K562 (cell line): ENCODE results near the gene SEMA3C. TPM values are rescaled to one million over a fixed set of nuclear protein-coding genes. Genes with fewer than 3 reads are reported as not detected.

Experiments
- ATAC-seq: fragments of 200-7000 bp; cut with Tn5 transposase; 3 replicates; pipeline ENCODE4 v1.9.1; 2020; ENCODE audit warnings: moderate library complexity
- BruUV-seq: library from RNA; stranded (reverse); fragments of 400-500 nt; replicated peaks from 2 replicates; lab custom pipeline; 2021; lab: Mats Ljungman, UMichigan
- CTCF ChIA-PET: fragments of 300-600 bp; formaldehyde crosslinking; extraction: SDS; loops from one replicate; lab custom pipeline; 2021; ENCODE audit warnings: low intra/inter-chr PET ratio; lab: Yijun Ruan, JAX
- POLR2A ChIA-PET: fragments of 300-600, 350-650 bp; sonication (Branson Sonifier 250); formaldehyde crosslinking; extraction: SDS; loops from one replicate; lab custom pipeline; 2021; ENCODE audit warnings: antibody characterized with exemption, inconsistent platforms; lab: Yijun Ruan, JAX
- DNase-seq, 4 experiments: peaks; one replicate each; pipeline versions ENCODE4 v3.0.0 to v3.0.0-alpha.2; 2011 to 2018; ENCODE audit warnings: low spot score in 3 of 4, mixed read lengths in 3 of 4; ENCODE audit errors: extremely low read depth in 1 of 4
- FAIRE-seq: peaks from 2 replicates; lab custom pipeline; 2011; peaks lifted over from hg19 to GRCh38; lab: Jason Lieb, UNC
- H2AFZ ChIP-seq: 2 replicates; pipeline ENCODE4 v1.6.0; 2011; ENCODE audit warnings: low read depth, low read length, control low read depth, inconsistent platforms
- H3K27ac ChIP-seq: fragments of 200-600 bp; 3 replicates; pipeline ENCODE4 v1.8.0; 2011; ENCODE audit warnings: low read depth, mild to moderate bottlenecking, control low read depth, inconsistent platforms, low read length, moderate library complexity, mixed read lengths; ENCODE audit errors: extremely low read depth
- H3K27me3 ChIP-seq, 2 experiments: fragments of 300-600 bp in 1 of 2; 2 replicates in 1 of 2; 3 replicates in 1 of 2; pipeline versions ENCODE4 v1.6.0 to v1.8.0; 2011; ENCODE audit warnings: inconsistent platforms in 2 of 2, low read length in 2 of 2, mild to moderate bottlenecking in 1 of 2, mixed read lengths in 1 of 2, moderate library complexity in 1 of 2; ENCODE audit not compliant: control insufficient read depth in 2 of 2, insufficient read depth in 2 of 2
- H3K36me3 ChIP-seq: fragments of 300-600 bp; 3 replicates; pipeline ENCODE4 v1.8.0; 2011; ENCODE audit warnings: mild to moderate bottlenecking, low read length, inconsistent platforms; ENCODE audit not compliant: control insufficient read depth, insufficient read depth
- H3K4me1 ChIP-seq, 2 experiments: fragments of 200-600 bp in 1 of 2; replicated peaks in 1 of 2; 2 replicates in 1 of 2; 3 replicates in 1 of 2; pipeline versions ENCODE4 v1.5.1 to v1.8.0; 2011; ENCODE audit warnings: inconsistent platforms in 2 of 2, low read length in 2 of 2, mild to moderate bottlenecking in 1 of 2, mixed read lengths in 1 of 2, moderate library complexity in 1 of 2; ENCODE audit not compliant: control insufficient read depth in 2 of 2, insufficient read depth in 2 of 2
- H3K4me2 ChIP-seq: 2 replicates; pipeline ENCODE4 v1.6.1; 2011; ENCODE audit warnings: low read length, control low read depth, inconsistent platforms, mixed read lengths; ENCODE audit not compliant: insufficient read depth
- H3K4me3 ChIP-seq: fragments of 200-600 bp; sonication (generic), shearing (Covaris generic); 2 replicates; pipeline ENCODE4 v1.5.1; 2016; ENCODE audit warnings: control low read depth, inconsistent platforms
- H3K79me2 ChIP-seq: fragments of 200-600 bp; 3 replicates; pipeline ENCODE4 v1.8.0; 2011; ENCODE audit warnings: low read length, inconsistent platforms; ENCODE audit not compliant: control insufficient read depth, insufficient read depth
- H3K9ac ChIP-seq, 2 experiments: 2 replicates each; pipeline versions ENCODE4 v1.6.0 to v1.6.1; 2011; ENCODE audit warnings: low read depth in 2 of 2, low read length in 2 of 2, control low read depth in 1 of 2, inconsistent platforms in 1 of 2, mild to moderate bottlenecking in 1 of 2, mixed read lengths in 1 of 2; ENCODE audit not compliant: insufficient read depth in 1 of 2
- H3K9me1 ChIP-seq: one replicate; pipeline ENCODE4 v1.6.0; 2011; ENCODE audit warnings: inconsistent platforms, mild to moderate bottlenecking, low read length, moderate library complexity; ENCODE audit not compliant: control insufficient read depth, insufficient read depth
- H3K9me3 ChIP-seq: replicated peaks from 2 replicates; pipeline ENCODE4 v1.5.1; 2011; ENCODE audit warnings: low read depth, low read length, inconsistent platforms; ENCODE audit not compliant: control insufficient read depth, insufficient read depth
- H4K20me1 ChIP-seq: replicated peaks from 2 replicates; pipeline ENCODE4 v1.6.1; 2011; ENCODE audit warnings: low read length, inconsistent platforms, mixed read lengths; ENCODE audit not compliant: control insufficient read depth, insufficient read depth
- HIVEP1 ChIP-seq: fragments of 250-450 bp; sonication (Bioruptor Pico); IDR thresholded peaks from 2 replicates; pipeline ENCODE4 v1.4.0; 2020; ENCODE audit warnings: mild to moderate bottlenecking
- PHB ChIP-seq: fragments of 250-450 bp; sonication (Bioruptor Pico); IDR thresholded peaks from 2 replicates; pipeline ENCODE4 v1.5.0; 2021
- POLR3G ChIP-seq: IDR thresholded peaks from 2 replicates; pipeline ENCODE4 v1.6.1; 2011; ENCODE audit not compliant: insufficient read length, insufficient replicate concordance; ENCODE audit errors: extremely low read depth
- PURB ChIP-seq: sonication (generic); formaldehyde crosslinking; IDR thresholded peaks from 2 replicates; pipeline ENCODE4 v1.9.0; 2021; ENCODE audit warnings: low read depth, mild to moderate bottlenecking, missing genetic modification reagents
- SIX5 ChIP-seq, 2 experiments: IDR thresholded peaks; 2 replicates each; pipeline ENCODE4 v1.6.1; 2011; ENCODE audit warnings: low read length in 2 of 2, borderline replicate concordance in 1 of 2, low read depth in 1 of 2, mild to moderate bottlenecking in 1 of 2, moderate library complexity in 1 of 2; ENCODE audit not compliant: insufficient read depth in 1 of 2
- TOE1 ChIP-seq, 2 experiments: fragments of 450-650 bp in 1 of 2; sonication (generic) in 1 of 2; formaldehyde crosslinking in 1 of 2; IDR thresholded peaks; 2 replicates each; pipeline versions ENCODE4 v1.7.1 to v1.8.0; 2016 to 2022; ENCODE audit warnings: borderline replicate concordance in 2 of 2, mild to moderate bottlenecking in 2 of 2, antibody characterized with exemption in 1 of 2, inconsistent platforms in 1 of 2, low read depth in 1 of 2, missing genetic modification reagents in 1 of 2, moderate library complexity in 1 of 2
- YBX1 ChIP-seq: fragments of 450-650 bp; IDR thresholded peaks from 2 replicates; pipeline ENCODE4 v1.7.1; 2016; ENCODE audit warnings: mild to moderate bottlenecking
- WGBS: fragments of 100-300 bp; shearing (Covaris generic); methylation state at CpG from one replicate; pipeline ENCODE4 v1.1.6; 2016; ENCODE audit warnings: low coverage, mixed read lengths; ENCODE audit not compliant: insufficient coverage; ENCODE audit errors: missing lambda C conversion rate; 5-methylcytosine and 5-hydroxymethylcytosine counted together
- in situ Hi-C: fragments of 300-500 bp; cut with MboI; formaldehyde crosslinking; loops from 4 replicates; pipeline ENCODE4 v1.15.0; 2018; ENCODE audit warnings: inconsistent platforms, mixed read lengths
- intact Hi-C: fragments of 100-400 bp; cut with micrococcal nuclease; formaldehyde crosslinking; loops from 2 replicates; pipeline ENCODE4 v1.14.2; 2022
- polyA plus RNA-seq, 8 experiments: library from polyadenylated mRNA; depleted of rRNA in 4 of 8; stranded (reverse) in 5 of 8; unstranded in 3 of 8; fragments of >200 nt; fragmentation: Nextera tagmentation in 2 of 8; fragmentation: Illumina TruSeq in 1 of 8; extraction: Ambion mirVana in 2 of 8; extraction: Trizol in 1 of 8; gene quantifications; 2 replicates each; pipeline versions ENCODE4 v1.2.1 to v1.2.3, GENCODE V29; 2011 to 2014; ENCODE audit warnings: inconsistent platforms in 1 of 8, missing spikeins in 1 of 8
- total RNA-seq, 7 experiments: library from RNA; depleted of rRNA in 6 of 7; stranded (reverse); fragments of >200 nt in 6 of 7; fragmentation: Illumina TruSeq in 2 of 7; extraction: Trizol in 2 of 7; gene quantifications; 2 replicates each; pipeline versions ENCODE4 v1.2.1 to v1.2.3, GENCODE V29; 2011 to 2021; ENCODE audit warnings: low replicate concordance in 1 of 7

The SEMA3C gene
- total and polyA plus RNA-seq, 9 of the 15 experiments (the other 6 are each of a cell fraction or from before 2014, with no cell fraction given) = 0.04 to 0.36 (median 0.12) TPM; not detected in 3

DNA sequence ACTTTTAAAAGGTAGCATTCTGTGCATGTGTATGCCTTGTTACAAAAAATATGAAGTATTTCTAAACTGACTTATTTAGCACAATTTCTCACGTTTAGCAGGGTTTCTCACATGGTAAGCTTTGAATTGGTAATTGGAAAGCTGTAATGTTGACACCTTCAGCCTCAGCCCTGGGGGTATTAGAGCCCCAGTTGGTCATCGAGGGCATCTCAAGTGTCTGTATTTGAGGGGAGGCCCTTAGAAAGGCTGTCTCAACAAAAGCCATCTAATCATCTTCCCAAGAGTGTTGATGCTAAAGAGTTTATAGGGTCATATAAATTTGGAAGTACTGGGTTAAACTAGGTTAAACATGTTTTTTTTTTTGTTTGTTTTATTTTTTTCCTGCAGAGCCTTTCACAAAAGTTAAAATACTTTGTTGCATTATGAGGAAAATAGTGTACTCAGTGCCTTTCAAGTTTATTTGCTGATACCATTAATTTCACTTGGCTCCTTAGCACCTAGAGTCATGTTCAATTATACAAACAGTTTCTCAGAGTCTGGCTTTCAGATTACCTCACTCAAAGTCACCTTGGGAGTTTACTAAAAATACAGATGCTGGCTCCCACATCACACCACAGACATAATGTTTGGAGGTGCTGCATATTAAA lies 146.4 kb downstream of the SEMA3C start:
- Histone ChIP-seq H3K9me1 (no peaks in the 10 kb centered on the region), H2AFZ (no peak overlapping the region)
- no peak for TF ChIP-seq HIVEP1 (CRISPR knock-in tag)
- no peak for TF ChIP-seq PURB (CRISPR knock-in tag)
- no peak for TF ChIP-seq TOE1 (IDR thresholded peaks at IDR 0.05; ENCODE audit: borderline replicate concordance)
- TF ChIP-seq TOE1 (CRISPR knock-in tag; IDR thresholded peaks at IDR 0.05; ENCODE audit: borderline replicate concordance, low read depth) = no peak
- TF ChIP-seq POLR3G = no peak
- TF ChIP-seq YBX1 = no peak
- no peak for TF ChIP-seq PHB (CRISPR knock-in tag)
- TF ChIP-seq SIX5 (IDR thresholded peaks at IDR 0.05; ENCODE audit: borderline replicate concordance in 1 of 2, insufficient read depth in 1 of 2, low read depth in 1 of 2, low read length in 2 of 2) = no peak
- TF ChIP-seq, all 486 proteins: peak for 0
- BruUV-seq = no TSS peak
- Histone ChIP-seq H3K4me1 (no peaks in the 10 kb centered on the region), H3K36me3 (no peaks in the 10 kb centered on the region), H3K9ac (no peak overlapping the region), H3K79me2 (no peaks in the 10 kb centered on the region), H3K4me3 (no peak overlapping the region), H3K4me2 (no peak overlapping the region), H3K9me3 (no peaks in the 10 kb centered on the region), H3K27ac (no peak overlapping the region), H4K20me1 (no peaks in the 10 kb centered on the region), H3K27me3 (no peaks in the 10 kb centered on the region)
- FAIRE-seq (no peak), ATAC-seq (no peak), DNase-seq (no peak)
- WGBS = 0% methylated on average over 2 of the region's 2 CpGs
- POLR2A ChIA-PET = no interaction called here
- intact Hi-C loops = no loop called here
- CTCF ChIA-PET = no interaction called here
- in situ Hi-C loops = no loop called here
